ENCODE measurements around the gene TUSC2. TPM values are rescaled to one million over a fixed set of nuclear protein-coding genes. Genes with fewer than 3 reads are reported as not detected.
"Not testable (repeated sequence)": the region's sequence is repeated elsewhere in the genome, so short reads cannot be mapped to it uniquely, and the experiment has no call there.

TUSC2 gene
- total RNA-seq, 2 donors from 2014 or later = 12.9 to 31.6 TPM

DNA sequence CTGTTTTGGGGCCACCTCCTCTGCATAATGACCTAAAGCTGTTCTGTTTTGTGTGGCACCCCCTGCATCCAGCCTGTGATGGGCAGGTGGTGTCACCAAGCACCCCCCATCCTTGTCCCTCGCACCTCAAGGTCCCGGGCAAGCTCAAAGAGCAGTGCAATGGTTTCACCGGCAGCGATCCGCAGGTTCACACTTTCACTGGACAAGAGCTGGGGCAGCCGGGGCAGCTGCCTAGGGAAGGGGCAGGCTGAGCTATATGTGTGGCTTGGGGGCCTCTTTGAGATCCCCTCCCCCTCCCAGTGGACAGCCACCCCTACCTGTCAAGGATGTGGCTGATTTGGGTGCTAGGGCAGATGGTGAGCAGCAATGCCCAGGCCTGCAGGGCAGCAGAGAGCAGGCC is 38.9 kb downstream of the TUSC2 start:
- peaks cover 26% of the 10 kb centered on the region for H3K4me1 ChIP-seq
- H3K36me3 ChIP-seq (replicated peaks in 1 of 2; ENCODE audit: insufficient read depth in 1 of 2, low read depth in 2 of 2) = peaks cover 4 to 20% of the 10 kb centered on the region in 2 donors
- no peak overlapping the region for H3K4me3 ChIP-seq
- no peak overlapping the region for H3K27ac ChIP-seq
- H3K9me3 ChIP-seq = no peaks in the 10 kb centered on the region
- intact Hi-C loops (cut with DNase I) = no loop called here
- WGBS, 2 donors = 90 to 92% methylated on average over 2 to 5 of the region's 6 CpGs
- DNase-seq = no peak
- no peaks in the 10 kb centered on the region for H3K27me3 ChIP-seq
- TF ChIP-seq CTCF (IDR thresholded peaks at IDR 0.05) (no peak), POLR2A (IDR thresholded peaks at IDR 0.05) (no peak)
- no peak for ATAC-seq

DNA sequence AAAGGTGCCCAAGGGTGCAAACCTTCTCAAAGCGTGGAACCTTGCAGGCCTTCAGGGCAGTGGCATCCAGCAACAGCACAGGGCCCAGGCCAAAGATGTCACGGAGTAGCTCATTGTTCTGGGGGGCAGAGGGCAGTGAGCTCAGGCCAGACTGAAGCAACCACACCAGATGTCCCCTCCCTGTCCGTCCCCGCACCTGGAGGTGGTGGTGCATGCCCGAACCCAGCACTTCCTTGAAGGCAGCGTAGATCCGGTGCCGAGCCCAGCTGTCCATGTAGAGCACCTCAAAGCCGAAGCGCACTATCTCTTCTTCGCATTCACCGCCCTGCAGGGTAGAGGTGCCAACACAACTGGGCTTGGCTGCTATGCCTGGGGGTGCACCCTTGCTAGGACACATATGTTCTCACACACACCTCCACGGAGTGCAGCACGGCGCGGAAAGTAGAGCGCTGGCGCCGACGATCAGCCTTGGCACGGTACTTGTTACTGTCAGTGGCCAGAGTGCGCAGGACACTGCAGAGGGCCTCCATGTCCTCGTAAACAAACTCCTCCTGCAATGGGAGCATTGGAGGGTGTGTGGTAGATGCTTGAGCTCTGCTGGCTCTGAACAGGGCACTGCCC is 39.5 kb downstream of the TUSC2 start:
- no peak overlapping the region for H3K4me3 ChIP-seq
- peaks cover 24% of the 10 kb centered on the region for H3K4me1 ChIP-seq
- no peaks in the 10 kb centered on the region for H3K9me3 ChIP-seq
- intact Hi-C loops (cut with DNase I) = no loop called here
- H3K36me3 ChIP-seq (replicated peaks in 1 of 2; ENCODE audit: insufficient read depth in 1 of 2, low read depth in 2 of 2) = peaks cover 4 to 20% of the 10 kb centered on the region in 2 donors
- H3K27me3 ChIP-seq = no peaks in the 10 kb centered on the region
- ATAC-seq (no peak), DNase-seq (peak in 1 of 4 donors; percentile 6)
- TF ChIP-seq CTCF (IDR thresholded peaks at IDR 0.05) = no peak
- TF ChIP-seq POLR2A (IDR thresholded peaks at IDR 0.05) = no peak
- no peak overlapping the region for H3K27ac ChIP-seq
- WGBS, 2 donors = 88 to 93% methylated on average over 3 to 23 of the region's 23 CpGs

DNA sequence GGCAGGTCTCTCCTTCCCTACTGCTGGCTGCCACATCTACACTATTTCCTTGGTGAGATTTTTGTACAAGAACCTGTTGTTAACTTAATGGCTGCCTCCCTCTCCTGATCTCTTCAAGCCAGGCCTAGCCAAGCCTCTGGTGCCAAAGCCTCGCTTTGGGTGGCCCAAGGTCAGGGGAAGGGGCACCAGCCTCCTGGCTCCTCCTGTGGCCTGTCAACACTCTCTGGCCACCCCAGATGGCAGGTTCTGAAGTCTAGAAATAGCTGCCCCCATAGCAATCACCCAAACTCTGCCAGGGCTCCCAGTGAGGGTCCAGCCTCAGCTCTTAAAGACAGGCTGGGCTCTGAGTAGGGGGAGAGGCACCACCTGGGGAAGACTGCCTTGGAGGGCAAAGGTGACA is 40.8 kb downstream of the TUSC2 start:
- WGBS, 2 donors = 50% methylated on average over 1 of the region's 1 CpG; no CpG with 5 or more reads in 1 of the 2 donors
- Histone ChIP-seq H3K36me3 (replicated peaks in 1 of 2; ENCODE audit: insufficient read depth in 1 of 2, low read depth in 2 of 2) (peaks cover 4 to 20% of the 10 kb centered on the region in 2 donors), H3K27ac (no peak overlapping the region), H3K4me1 (peaks cover 13% of the 10 kb centered on the region), H3K4me3 (no peak overlapping the region), H3K9me3 (no peaks in the 10 kb centered on the region), H3K27me3 (no peaks in the 10 kb centered on the region)
- intact Hi-C loops (cut with DNase I) = no loop called here
- TF ChIP-seq POLR2A (IDR thresholded peaks at IDR 0.05) (no peak), CTCF (IDR thresholded peaks at IDR 0.05) (no peak)
- DNase-seq (no peak), ATAC-seq (no peak)

DNA sequence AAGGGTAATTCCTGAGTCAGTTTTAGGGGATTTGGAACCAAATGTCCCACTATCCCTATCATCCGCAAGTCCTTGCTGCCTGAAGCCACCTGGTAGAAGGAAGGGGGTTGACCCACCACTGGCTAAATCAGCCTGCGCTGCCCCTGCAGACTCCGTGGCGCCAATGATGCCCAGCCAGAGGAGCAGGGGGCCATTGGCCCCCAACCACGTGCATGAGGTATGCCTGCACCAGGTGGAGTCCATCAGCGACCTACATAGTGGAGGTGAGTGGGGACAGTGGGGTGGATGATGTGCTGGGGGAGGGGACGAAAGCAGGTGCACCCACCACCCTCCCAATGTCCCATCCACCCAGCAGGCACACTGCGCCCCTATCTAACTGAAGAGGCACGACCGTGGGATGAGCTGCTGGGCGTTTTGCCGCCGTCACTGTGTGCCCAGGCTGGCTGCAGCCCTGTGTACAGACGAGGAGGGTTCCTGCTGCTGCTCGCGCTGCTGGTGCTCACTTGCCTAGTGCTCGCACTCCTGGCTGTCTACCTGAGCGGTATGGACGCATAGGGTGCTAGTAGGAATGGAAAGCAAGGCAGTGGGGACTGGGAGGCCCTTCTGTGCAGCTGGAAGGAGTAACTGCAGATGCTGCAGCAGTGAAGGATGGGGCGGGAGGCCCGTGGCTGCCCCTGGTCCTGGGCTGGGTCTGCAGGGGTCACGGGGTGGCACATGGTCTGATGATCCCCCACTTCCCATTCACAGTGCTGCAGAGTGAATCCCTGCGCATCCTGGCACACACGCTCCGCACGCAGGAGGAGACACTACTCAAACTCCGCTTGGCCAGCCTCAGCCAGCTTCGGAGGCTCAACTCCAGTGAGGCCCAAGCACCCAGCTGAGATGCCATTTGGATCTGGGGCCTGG is 41.4 kb downstream of the TUSC2 start:
- ATAC-seq (no peak), DNase-seq (no peak)
- H3K27me3 ChIP-seq = no peaks in the 10 kb centered on the region
- H3K27ac ChIP-seq = no peak overlapping the region
- H3K4me3 ChIP-seq = no peak overlapping the region
- no peak for TF ChIP-seq CTCF (IDR thresholded peaks at IDR 0.05)
- no peak for TF ChIP-seq POLR2A (IDR thresholded peaks at IDR 0.05)
- H3K36me3 ChIP-seq (replicated peaks in 1 of 2; ENCODE audit: insufficient read depth in 1 of 2, low read depth in 2 of 2) = peaks cover 4 to 20% of the 10 kb centered on the region in 2 donors
- no peaks in the 10 kb centered on the region for H3K9me3 ChIP-seq
- 85 to 90% methylated on average over 8 to 28 of the region's 28 CpGs for WGBS, 2 donors
- H3K4me1 ChIP-seq = peaks cover 13% of the 10 kb centered on the region
- intact Hi-C loops (cut with DNase I) = no loop called here

- H3K4me3 ChIP-seq; H3K4me1 ChIP-seq; H3K27ac ChIP-seq; intact Hi-C loops (cut with DNase I); H3K9me3 ChIP-seq; ATAC-seq; H3K27me3 ChIP-seq; DNase-seq: not testable (repeated sequence)
- whole genome bisulfite sequencing, 2 donors = 90 to 92% methylated on average over 6 of the region's 6 CpGs
- H3K36me3 ChIP-seq (replicated peaks in 1 of 2; ENCODE audit: insufficient read depth in 1 of 2, low read depth in 2 of 2) = peaks cover 0 to 10% of the 10 kb centered on the region in 2 donors
Observed at GRCh38 chr3:50284121-50284520, 43.9 kb downstream of the TUSC2 start.
